OCI-LY7 (cell line): ENCODE data around the gene PLEKHM3.

Experiments
- EZH2phosphoT487 ChIP-seq: fragments of 200-600 bp; sonication (generic); IDR thresholded peaks from 2 replicates; pipeline ENCODE4 v1.6.1; 2018; ENCODE audit warnings: low read depth, borderline replicate concordance, mild to moderate bottlenecking, mixed run types, antibody characterized with exemption, low read length, moderate library complexity, mixed read lengths
- TF ChIP-seq, protein P1 (sequence below): fragments of 200-600 bp; sonication (generic); conservative IDR thresholded peaks from 2 replicates; pipeline ENCODE4 v1.5.1; 2014; ENCODE audit warnings: mild to moderate bottlenecking, antibody characterized with exemption, low read length, moderate library complexity, mixed read lengths

DNA sequence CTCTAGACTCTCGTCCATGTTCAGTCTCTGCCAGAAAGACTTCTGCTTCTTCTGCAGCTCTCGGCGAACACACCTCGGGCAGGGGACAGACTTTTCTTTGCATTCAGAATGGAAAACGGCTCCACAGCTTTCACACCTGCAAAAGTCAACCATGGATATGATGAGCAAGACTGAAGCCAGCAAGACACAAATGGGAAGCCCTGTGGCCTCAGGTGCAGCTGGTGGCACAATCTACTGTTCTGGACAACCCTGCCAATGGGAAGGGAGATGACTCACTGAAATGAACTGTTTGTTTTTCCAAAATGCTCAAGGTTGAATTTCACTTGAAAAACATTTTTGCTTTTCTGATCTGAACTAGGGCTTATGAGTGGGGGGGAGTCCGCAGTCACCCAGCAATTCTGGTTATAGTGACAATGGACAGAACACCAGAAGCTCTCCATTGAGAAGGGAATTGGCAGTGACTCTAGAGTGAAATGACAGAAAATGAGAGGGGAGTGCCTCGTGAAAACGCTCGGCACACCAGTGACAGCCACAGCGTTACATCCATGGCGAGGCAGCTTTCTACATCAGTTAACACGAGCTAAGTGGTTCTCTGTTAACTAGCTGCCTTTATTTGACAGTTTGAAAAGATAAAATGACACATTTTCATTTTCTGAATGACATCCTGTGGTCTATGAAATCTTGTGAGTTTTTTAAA, 196.8 kb downstream of the PLEKHM3 start:
- TF ChIP-seq, protein P1, sequence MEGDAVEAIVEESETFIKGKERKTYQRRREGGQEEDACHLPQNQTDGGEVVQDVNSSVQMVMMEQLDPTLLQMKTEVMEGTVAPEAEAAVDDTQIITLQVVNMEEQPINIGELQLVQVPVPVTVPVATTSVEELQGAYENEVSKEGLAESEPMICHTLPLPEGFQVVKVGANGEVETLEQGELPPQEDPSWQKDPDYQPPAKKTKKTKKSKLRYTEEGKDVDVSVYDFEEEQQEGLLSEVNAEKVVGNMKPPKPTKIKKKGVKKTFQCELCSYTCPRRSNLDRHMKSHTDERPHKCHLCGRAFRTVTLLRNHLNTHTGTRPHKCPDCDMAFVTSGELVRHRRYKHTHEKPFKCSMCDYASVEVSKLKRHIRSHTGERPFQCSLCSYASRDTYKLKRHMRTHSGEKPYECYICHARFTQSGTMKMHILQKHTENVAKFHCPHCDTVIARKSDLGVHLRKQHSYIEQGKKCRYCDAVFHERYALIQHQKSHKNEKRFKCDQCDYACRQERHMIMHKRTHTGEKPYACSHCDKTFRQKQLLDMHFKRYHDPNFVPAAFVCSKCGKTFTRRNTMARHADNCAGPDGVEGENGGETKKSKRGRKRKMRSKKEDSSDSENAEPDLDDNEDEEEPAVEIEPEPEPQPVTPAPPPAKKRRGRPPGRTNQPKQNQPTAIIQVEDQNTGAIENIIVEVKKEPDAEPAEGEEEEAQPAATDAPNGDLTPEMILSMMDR = no peak
- no peak for TF ChIP-seq EZH2phosphoT487
